ENCODE measurements around the gene ITGBL1.

Gene ITGBL1

DNA sequence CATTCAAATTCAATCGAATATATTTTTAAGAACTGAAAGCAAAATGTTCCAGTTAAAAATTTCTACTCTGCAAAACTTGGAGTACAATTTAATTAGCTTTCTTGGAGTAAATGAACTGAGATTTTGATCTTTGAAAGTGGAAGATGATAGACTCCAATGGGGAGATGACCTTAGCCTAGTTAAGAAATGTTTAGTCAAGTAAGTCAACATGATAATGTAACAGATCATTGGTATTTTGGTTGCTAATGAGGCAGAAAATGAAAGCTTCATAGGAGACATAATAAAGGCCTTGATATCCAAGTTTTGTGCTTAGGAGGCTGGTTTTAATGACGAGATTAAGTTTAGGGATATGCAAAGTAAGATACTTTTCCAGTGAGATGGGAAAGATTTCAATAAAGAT lies 181.7 kb downstream of the ITGBL1 start:
- DNase-seq: no peak

DNA sequence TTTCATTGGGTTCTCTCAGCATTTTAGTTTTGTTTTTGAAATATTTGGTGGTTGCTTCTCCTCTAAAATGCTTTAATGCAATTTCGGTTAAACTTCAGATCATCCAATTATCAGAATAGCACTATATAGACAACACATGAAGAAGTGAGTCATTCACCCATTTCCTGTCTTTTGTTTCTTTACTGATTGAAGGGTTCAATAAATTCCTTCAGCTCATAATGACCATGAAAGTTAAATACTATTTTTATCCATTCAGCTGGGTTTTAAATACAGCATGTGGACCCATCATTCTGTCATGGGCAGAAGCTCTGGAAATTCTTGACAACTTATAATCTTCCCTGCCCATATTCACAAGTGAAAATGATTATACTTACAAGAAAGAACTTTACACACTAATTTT lies 187.2 kb downstream of the ITGBL1 start:
- DNase-seq: no peak

DNA sequence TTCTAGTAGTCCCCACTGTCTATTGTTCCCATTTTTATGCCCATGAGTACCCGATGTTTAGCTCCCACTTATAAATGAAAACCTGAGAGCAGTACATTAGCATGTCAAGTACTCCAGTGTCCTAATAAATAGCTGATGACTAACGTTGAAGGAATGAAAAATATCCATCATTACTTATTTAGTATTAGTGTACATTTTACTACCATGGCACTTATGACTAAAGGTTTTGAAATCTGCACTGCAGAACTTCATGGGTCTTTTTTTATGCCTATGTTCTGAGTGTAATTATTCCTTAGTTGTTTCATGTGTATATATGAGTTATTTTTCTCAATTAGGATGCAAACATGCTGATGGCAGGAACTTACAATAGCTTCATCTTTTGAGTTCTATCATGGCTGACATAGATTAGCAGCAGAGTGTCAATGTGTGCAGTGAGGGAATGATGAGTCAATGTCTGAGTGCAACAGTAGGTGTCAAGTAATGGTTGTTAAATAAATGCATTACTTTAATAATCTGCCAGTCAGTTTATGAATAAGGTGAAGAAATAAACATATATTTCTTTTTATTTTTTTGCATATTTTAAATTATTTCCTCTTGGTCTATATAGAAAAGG lies 188.4 kb downstream of the ITGBL1 start:
- DNase-seq: no peak

DNA sequence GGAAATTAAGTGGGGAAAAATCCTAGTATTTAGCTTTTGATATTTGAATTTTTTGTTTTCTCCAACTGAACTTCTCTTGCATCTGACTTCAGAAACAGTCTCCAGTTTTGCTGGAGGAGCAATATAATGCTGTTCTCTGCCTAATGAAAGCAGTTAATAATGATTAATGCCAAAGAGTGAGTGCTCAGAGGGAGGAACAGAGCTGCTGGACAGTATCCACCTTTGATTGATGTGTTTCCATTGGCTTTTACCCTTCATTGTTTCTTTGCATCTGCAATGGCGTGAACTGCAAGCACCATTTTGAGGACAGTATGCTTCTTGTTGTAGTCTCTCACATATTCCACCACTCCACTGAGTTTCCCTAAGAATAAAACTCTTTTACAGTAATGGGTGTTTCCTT lies 193.4 kb downstream of the ITGBL1 start:
- no peak for DNase-seq

DNA sequence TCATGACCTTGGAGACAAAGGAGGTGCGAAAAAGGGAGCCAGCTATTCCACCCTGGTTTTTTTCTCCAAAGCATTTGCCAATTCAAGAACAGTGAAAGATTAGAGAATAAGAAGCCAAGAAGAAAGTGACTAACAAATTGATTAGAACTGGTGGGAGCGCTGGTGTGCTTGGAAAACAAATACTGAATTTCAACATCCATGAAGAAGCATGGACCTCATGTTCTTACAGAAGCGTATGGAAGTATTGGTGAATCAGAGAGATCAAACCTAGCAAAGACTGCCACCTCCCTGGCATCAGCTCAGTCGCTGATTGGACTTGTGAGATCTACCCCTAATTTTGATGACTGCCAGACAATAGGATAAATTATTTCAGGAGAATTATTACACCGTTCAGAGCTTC lies 195.3 kb downstream of the ITGBL1 start:
- no peak for DNase-seq

DNA sequence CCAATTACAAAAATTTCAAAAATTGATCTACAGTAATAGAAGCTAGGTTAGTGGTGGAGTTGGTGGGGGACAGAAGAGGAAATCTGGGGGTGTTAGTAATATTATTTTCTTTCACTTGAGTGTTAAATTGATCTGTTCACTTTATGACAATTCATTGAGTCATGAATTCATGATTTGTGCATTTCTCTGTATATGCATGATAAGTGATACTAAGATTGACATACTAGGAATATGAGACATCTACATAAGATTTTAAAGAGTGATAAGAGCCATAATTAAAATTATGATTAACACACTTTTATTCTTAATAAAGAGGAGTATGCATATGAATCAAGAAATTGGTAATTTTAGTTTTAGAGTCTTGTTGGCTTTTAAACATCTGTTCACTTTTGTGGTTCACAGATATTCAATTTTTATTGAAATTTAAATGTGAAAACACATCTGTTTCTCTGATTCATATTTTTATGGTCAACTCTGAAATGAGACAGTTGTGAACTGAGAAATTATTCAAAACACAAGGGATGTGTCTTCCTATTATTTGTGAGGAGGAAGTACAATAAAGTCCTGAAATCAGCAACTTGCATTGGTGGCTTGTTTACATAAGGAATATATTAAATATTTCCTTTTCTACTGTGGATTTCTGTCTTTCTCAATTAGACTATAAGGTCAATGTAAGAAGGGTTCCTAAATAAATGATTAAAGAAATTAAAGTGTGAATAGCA lies 196.5 kb downstream of the ITGBL1 start:
- no peak for DNase-seq

DNA sequence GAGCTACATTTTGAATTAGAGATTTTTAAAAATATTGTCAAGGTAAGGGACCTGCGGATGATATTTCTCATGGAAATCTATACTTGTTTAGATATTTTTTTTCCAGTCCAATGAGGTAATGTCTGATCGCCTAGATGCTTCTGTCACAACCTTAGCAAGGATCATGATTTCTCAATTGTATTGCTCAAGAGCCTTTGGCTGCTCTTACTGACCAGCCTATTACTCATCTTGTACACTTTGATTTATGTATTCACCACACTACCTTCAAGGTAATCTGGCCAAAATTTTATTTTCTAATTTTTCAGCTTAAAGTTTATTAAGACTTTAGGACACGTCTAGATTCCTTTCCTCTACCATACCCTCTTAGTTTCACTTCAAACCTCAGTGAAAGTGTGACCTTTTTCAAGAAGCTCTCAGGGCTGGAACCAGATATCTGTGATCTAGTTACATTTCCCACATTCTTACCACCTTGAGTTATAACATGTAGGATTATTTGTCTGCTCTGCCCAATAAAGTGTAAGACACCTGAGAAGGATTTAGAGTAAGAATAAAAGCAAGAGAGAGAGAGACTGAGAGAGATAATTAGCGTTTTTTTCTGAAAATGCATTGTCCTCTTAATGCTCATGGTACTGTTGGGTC lies 197.1 kb downstream of the ITGBL1 start:
- no peak for DNase-seq

DNA sequence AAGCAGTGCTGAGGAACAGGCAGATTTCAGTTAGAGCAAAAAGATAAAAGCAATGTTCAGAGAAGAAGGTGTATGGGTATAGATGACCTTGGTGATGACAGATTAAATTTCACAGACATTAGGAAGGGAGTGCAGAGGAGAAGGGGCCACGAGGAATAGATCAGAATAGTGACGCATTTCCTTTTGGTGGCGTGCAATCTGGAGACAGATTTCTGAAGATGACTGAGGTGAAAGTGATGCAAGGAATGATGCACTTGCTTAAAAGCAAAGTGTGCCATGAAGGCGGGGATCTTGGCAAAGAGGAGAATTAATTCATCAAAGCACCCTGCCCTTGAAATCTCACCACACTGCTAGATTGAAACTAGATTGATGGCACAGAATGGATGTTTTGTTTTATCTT lies 202.4 kb downstream of the ITGBL1 start:
- DNase-seq: no peak

DNA sequence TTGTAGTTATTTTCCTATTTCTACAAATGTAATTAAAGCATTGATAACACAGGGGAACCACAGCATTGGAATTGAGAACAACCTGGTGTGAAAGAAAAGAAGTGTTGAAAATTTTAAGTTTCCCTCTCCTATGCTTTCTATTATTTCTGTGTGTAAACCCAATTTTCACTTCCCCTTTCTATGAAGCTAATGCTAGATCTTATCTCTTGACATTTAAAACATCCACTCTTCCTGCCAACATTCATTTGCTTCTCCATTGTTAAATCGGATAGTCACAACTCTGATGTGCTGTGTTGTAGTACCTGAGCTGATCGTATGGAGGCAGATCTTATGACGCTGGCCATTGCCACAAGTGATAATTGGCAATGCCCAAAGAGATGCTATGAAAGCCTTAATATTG lies 203.0 kb downstream of the ITGBL1 start:
- DNase-seq: no peak

DNA sequence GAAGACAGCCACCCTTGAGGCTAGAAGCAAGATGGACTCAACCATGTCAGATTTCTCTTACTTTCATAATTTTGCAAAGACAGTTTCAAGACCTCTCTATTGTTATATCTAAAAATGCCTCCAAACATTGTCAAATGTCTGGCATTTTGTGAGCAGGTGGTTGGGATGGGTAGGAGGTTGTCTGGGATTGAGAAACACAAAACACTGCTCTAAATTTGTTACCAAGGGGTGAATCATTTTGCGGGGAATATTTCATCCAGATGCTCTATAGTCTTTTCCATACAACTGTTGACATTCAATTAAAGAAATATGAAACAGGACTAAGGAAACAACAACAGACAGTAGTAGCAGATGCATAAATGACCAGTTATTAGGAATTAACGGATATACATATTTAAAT lies 208.2 kb downstream of the ITGBL1 start:
- DNase-seq: no peak

DNA sequence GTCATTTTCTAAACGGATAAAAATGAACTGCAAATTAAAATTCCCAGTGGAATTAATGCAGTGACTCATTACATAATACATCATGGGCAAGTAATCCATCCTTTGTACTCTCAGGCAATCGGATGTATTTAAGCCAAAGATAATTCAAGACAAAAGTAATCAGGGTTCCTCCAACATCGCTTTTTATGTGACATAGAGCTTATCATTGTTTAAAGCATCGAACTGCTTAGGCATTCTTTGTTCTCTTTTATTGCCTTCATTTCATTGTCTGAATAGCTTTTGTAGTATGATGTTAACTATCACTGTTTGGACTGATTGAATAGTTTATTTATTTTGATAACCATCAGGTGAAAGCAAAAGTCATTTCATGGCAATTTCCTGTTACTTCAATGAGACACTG lies 209.4 kb downstream of the ITGBL1 start:
- no peak for DNase-seq

DNA sequence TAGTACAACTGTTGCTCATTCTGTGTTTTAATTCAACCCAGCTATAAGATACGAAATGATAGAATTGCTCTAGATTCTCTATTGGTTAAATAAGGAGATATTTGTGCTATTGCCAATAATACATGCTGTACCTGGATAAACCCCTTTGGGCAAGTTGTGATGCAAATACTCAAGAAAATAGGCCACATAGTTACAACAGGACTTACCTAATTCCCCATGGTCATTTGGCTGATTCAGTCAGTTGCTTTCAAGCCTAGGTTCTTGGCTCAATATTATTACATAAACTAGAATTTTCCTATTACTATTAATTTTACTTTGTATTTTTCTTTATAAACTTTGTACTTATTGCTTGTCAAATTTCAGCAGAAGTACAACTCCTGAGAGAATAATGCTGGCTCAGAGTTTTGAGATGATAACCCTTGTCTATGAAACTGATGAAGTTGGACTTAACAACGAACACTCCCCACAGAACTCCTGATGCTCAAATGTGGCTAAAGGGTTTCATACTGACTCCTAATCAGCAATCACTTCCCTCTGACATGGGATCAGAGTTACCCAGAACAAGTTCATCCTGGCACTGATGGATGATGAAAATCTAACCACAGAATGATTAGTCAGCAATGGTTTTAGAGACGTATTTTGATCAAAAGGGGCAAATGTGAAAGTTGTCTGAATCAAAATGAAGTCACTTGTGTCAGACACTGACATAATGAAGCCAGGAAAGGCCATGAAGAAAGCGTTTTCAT lies 221.1 kb downstream of the ITGBL1 start:
- no peak for DNase-seq

DNA sequence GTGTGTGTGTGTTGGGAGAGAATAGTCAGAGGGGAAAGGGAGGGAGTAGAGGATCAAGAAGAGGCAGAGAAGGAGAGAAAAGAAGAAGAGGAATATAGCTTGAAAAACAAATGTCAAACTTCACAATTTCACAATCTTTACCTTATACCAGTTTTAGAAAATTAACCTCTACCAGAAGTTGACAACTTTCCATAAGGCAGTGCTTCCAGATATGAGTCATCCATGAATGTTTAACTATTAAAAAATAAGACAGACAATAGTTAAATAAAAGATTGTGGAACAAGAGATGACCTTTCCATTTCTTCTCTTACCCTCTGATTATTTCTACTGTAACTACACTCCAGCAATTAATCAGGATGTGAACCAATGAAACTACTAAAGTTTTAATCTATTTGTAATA lies 229.4 kb downstream of the ITGBL1 start:
- DNase-seq: no peak

DNA sequence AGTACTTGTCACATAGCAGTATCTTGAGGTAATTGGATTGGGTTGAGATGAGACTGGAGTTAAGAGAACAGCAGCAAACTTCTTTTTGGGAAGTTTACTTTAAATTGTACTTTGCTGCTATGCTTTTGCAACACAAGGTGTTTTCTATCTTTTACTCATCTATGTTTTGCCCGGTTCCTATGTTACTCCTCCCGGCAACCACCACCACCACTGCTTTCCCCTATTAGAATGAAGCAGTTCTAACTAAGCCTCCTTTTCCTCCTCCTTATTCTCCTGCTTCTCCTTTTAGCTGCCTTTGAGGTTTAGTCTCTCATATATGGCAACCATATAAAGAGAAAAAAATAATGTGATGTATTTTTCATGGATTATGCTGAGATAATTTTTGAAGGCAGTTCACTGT lies 233.5 kb downstream of the ITGBL1 start:
- DNase-seq: no peak

DNA sequence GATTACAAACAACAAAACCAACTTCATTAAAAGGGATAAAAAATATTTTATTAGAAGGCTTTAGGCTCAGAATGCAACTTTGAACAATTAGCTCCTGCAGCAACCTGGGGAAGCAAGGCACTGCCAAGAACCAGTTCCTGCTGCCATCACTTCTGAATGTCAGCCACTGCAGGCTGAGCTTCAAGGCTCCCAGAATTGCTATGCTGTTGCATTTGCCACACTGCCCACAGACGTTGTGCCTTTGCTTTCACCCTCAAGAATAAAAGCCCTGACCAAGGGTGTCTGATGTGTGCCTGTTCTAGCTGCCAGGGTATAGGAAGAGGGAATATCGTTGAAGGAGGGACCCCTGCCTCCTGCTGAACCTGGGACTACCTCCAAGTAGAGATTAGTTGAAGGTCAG lies 238.4 kb downstream of the ITGBL1 start:
- no peak for DNase-seq

DNA sequence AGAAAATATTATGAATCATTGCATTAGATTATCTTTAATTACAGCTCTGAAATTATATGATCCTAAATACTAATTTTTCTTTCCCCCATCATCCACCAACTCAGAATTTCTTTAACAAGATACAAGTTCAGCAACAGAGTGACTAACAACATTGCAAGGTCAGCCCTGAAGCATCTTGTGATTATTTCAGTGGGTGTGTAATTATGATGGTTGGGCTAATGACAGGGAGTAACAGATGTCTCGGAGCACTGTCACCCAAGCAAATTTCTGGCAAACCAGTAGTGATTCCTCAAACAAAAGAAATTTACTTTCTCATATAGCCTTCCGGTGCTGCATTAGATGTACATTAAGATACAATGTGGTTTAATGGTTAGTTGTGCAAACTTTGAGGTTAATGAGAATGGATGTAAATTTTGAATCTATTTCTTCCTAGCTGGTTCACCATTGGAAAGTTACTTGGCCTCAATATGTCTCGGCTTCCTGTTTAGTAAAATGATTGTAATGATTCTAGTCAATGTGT lies 238.9 kb downstream of the ITGBL1 start:
- no peak for DNase-seq

DNA sequence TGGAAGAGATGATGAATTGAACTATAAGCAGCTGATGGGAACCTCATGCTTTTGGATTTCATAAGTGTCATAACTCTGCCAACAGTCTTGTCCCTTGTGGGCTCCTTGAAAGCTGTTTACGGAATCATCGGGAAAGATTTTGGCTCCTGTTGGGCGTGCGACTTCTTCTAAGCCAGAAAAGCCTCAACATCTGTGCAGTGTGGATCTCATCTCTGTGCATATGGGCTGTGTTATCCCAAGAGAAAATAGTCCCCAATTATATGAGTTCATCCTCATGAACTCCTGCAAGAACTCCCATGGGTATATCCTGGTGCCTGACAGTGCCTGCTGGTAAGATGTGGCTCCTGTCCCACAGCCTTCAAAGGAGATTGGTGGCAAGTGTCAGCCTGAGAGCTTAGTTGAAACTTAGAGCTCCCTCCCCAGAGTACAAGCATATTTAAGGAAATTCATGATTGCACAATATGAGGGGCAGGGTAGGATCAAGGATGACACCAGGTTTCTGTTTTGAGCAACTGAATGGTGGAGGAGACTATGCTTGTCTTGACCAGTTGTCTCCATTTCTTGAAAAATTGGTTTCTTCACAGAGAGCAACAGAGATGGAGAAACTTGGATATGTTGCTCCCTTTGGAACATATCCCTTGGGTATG lies 243.5 kb downstream of the ITGBL1 start:
- no peak for DNase-seq

DNA sequence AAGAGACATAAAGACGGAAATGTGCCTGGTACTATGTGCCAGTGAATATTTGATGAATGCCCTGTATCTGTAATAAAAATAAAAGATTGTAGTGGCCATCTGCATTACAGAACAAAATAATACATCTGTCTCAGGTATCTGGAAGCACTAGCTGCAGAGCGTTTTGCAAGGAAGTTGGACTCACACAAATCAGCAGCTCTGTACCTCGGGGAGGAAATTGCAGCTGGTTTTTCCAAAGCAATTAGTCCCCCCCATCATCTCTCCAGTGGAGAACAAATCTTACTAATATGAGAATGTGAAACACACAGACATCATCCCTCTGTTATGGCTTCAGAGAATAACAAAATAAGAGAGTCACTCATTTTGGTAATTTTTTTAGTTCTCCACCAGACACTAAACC lies 245.3 kb downstream of the ITGBL1 start:
- no peak for DNase-seq

DNA sequence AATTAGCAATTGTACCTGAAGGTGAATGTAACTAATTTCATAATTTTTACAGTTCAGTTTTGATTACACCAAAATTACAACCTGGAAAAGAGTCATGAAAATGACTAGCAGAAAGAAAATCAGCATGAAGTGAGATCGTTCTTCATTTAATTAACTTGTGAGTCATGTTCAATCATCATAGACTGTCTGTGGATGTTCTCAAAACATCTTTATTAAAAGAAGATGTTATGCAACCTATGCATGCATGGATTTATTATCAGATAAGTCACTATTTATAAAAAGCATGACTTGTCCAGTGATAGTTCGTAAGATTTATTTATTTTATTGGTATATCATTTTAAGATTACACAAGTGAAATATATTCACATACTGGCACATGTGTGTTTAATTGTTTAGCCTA lies 245.9 kb downstream of the ITGBL1 start:
- no peak for DNase-seq

DNA sequence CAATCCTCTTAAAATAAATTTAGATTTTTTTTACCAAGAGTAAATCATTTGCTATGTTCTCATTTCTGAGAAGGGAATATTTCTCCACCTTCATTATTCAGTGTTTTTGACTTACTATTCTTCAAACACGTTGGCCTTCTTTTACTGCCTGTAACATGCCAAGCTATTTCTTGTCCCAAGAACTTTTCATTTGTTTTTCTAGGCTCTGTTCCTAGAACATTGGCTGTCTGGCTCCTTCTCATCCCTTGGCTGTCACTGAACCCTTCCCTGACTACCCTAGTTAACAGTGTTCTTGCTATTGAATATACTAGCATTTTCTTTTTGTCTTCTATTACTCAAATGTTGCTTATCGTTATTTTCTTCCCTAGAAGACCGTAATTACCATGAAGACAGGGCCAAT lies 248.1 kb downstream of the ITGBL1 start:
- DNase-seq: no peak

DNA sequence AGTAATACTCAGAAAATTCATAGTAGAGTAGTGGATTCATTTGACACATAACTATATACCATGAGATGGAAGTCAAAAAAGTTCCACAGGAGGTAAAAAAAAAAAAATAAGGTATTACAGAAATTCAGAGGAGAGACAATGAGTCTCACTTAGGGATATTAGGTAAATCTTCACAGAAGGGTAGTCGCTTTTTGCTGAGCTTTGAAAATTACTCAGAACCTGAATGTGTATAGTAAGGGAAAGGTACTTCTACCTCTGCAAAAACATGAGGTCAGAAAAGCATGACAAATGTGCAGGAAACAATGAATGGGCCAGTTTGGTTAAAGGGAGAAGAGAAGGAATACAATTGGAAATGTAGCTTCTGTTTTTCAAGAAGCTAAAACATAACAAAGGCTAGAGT lies 250.6 kb downstream of the ITGBL1 start:
- no peak for DNase-seq

DNA sequence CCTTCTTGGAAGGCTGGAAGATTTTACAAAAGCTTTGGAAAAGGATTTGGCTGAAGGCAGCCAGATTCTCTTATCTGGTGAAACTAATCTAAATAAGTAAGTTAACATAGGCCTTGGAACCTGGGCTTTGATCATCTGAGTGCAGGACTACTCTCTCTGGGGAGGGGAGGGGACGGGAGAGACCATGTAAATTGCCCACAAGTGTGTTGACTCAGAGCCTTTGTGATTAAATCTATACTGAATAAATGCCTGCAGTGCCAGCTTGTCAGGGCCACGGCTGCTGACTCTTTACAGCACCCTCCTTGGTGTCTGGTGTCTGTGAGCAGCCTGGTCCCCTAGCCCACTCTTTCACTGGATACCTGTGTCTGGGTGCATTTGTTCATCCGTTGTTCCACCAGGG lies 251.4 kb downstream of the ITGBL1 start:
- no peak for DNase-seq

DNA sequence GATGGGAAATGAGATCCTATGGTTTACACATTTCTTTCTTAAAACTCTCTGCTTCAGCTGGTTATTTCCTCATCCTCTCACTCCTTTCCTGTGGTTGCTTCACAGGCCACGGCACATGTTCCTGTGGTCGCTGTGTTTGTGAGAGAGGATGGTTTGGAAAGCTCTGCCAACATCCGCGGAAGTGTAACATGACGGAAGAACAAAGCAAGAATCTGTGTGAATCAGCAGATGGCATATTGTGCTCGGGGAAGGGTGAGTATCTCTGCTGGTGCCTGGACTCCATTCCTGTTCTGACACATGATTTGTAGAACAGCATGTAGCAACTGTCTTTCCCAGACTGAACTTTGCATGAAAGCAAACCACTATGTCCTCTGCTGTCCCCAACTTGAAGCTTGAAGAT lies 254.2 kb downstream of the ITGBL1 start:
- peak; percentile 2 for DNase-seq
